Astrocyte of the cerebellum (primary cell): ENCODE data around the gene PHGDH.

Experiments used
- DNase-seq: peaks from one replicate; pipeline ENCODE4 v3.0.0-alpha.2; 2011; ENCODE audit warnings: low read depth
- H3K4me3 ChIP-seq: 2 replicates; pipeline ENCODE4 v1.5.1; 2011; ENCODE audit warnings: mild to moderate bottlenecking, low read depth, low read length, moderate library complexity
- in situ Hi-C: cut with HindIII; loops from 2 replicates; pipeline ENCODE4 v1.10.0; 2017; ENCODE audit warnings: low sequenced_read_pairs
- TF ChIP-seq, protein P1 (sequence below): IDR thresholded peaks from 2 replicates; pipeline ENCODE4 v1.5.1; 2012; ENCODE audit warnings: low read length, low read depth, moderate library complexity, mild to moderate bottlenecking; ENCODE audit errors: missing control alignments

PHGDH gene

DNA sequence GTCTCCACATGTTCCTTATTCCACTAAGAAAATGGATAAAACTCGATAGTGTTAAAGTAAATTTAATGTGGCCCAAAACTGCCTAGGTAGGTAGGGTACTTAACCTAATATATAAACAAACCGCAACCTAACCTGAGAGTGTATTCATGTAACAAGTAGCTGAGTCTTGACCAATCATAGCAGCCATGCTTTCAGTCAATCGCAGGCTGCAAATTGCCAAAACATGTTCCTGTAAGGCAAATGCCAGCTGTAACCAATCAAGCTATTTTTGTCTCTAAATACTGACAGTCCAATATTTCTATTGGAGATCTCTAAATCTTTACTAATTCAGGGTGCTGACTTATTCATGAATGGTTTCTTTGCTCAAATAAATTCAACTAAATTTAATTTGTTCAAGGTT, 60.0 kb downstream of the PHGDH start:
- in situ Hi-C loops = no loop called here
- no peak overlapping the region for H3K4me3 ChIP-seq
- DNase-seq = no peak
- TF ChIP-seq, protein P1, sequence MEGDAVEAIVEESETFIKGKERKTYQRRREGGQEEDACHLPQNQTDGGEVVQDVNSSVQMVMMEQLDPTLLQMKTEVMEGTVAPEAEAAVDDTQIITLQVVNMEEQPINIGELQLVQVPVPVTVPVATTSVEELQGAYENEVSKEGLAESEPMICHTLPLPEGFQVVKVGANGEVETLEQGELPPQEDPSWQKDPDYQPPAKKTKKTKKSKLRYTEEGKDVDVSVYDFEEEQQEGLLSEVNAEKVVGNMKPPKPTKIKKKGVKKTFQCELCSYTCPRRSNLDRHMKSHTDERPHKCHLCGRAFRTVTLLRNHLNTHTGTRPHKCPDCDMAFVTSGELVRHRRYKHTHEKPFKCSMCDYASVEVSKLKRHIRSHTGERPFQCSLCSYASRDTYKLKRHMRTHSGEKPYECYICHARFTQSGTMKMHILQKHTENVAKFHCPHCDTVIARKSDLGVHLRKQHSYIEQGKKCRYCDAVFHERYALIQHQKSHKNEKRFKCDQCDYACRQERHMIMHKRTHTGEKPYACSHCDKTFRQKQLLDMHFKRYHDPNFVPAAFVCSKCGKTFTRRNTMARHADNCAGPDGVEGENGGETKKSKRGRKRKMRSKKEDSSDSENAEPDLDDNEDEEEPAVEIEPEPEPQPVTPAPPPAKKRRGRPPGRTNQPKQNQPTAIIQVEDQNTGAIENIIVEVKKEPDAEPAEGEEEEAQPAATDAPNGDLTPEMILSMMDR = no peak

GRCh38 chr1:119772298-119772697, 60.6 kb downstream of the PHGDH start:
- TF ChIP-seq, protein P1 = no peak
- DNase-seq = no peak
- in situ Hi-C loops = no loop called here
- H3K4me3 ChIP-seq = no peak overlapping the region

DNA sequence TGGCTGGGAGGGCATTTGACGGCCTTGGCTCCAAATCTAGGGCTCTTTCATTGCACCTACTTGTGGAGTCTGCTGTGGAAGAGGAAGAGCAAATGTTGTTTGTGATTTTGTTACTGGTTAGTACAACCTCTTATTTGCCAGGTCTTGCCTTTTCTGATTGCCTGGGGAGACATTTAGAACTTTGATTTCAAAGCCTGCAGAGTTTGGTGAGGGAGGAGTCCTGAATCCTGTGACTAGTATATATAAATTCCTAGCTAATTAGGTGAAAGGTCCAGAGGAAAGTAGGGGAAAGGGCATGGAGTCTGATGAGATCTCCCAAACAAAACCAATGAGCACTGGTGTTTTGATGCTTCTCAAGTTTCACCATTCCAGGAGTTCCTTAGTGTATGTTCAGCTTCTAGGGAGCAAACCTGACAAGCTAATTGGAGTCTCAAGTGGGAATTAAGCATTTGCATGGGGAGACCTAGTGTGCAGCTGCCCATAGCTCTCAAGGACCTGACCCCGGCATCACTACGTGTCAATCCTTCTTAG, 62.0 kb downstream of the PHGDH start:
- in situ Hi-C loops = no loop called here
- H3K4me3 ChIP-seq = no peak overlapping the region
- no peak for DNase-seq
- TF ChIP-seq, protein P1 = no peak

- TF ChIP-seq, protein P1 = no peak
- in situ Hi-C loops = no loop called here
- no peak overlapping the region for H3K4me3 ChIP-seq
- no peak for DNase-seq
Measured at GRCh38 chr1:119774746-119775490, 63.2 kb downstream of the PHGDH start.

DNA sequence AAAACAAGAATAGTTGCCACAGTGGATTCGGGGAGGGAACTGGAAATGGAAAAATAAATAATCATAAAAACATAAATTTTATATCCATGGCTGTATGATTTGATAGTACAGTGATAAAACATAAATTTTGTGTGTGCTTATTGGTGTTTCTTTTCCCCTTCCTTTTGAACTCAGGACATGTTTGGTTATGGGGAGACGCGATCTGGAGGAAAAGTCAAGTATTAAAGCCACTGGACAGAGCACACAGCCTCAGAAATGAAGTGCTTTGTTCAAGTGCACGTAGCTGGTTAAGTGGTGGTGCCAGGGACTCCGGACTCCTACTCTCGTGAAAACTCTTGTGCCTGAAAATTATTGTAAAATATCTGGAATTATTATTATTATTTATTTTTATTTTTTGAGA, 66.6 kb downstream of the PHGDH start:
- TF ChIP-seq, protein P1 = no peak
- DNase-seq = no peak
- in situ Hi-C loops = no loop called here
- H3K4me3 ChIP-seq = no peak overlapping the region

DNA sequence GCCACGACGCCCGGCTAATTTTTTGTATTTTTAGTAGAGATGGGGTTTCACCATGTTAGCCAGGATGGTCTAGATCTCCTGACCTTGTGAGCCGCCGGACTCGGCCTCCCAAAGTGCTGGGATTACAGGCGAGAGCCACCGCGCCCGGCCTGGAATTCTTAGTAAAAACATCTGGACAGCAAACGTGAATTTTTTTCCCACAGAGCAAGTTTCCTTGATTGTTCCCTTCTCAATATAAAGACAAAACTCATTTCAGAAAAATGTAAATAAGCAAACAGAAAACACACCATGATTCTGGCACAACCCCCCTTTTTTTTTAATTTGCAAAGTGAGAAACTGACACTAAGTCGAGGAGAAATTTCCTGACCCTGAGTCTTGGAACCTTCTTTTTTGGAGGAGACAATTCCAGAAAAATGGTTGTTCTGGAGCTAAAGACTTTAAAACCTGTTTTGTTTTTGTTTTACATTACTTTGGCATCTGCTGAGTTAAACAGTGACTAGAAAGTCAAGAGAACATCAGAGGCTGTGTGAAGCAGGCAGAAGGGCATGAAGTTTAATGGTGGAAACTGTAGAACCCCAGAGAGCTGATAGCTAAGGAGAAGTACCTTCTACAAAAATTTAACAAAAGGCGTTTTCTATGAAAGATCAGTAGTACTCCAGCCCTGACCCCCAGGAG, 67.3 kb downstream of the PHGDH start:
- TF ChIP-seq, protein P1 = no peak
- H3K4me3 ChIP-seq = no peak overlapping the region
- in situ Hi-C loops = no loop called here
- DNase-seq = no peak
